NK-92 treated with Interleukin-12 subunit alpha and Interleukin-12 subunit beta, amount 100 ng/mL, for 24 hours (cell line): ENCODE measurements around the gene ZGPAT.

Experiments
- DNase-seq: peaks from one replicate; lab custom pipeline; 2025; lab: John Stamatoyannopoulos, UW

ZGPAT gene

GRCh38 chr20:63744574-63745423 lies 37.0 kb downstream of the ZGPAT start:
- no peak for DNase-seq

- DNase-seq, result no peak
Observed at GRCh38 chr20:63745424-63745805, 37.6 kb downstream of the ZGPAT start.

- no peak for DNase-seq
Observed at GRCh38 chr20:63745961-63746731, 38.3 kb downstream of the ZGPAT start.

- no peak for DNase-seq
Observed at GRCh38 chr20:63746751-63747315, 39.0 kb downstream of the ZGPAT start.

GRCh38 chr20:63747622-63748069 lies 39.8 kb downstream of the ZGPAT start:
- no peak for DNase-seq

GRCh38 chr20:63748070-63748933 lies 40.5 kb downstream of the ZGPAT start:
- no peak for DNase-seq

- no peak for DNase-seq
Observed at GRCh38 chr20:63748934-63749270, 41.1 kb downstream of the ZGPAT start.

- no peak for DNase-seq
Observed at GRCh38 chr20:63749597-63750508, 42.0 kb downstream of the ZGPAT start.

GRCh38 chr20:63750807-63751470 lies 43.1 kb downstream of the ZGPAT start:
- no peak for DNase-seq

- DNase-seq, result no peak
Observed at GRCh38 chr20:63751471-63752271, 43.8 kb downstream of the ZGPAT start.

- DNase-seq, result no peak
Observed at GRCh38 chr20:63752411-63753101, 44.7 kb downstream of the ZGPAT start.

GRCh38 chr20:63753381-63753780 lies 45.5 kb downstream of the ZGPAT start:
- no peak for DNase-seq

- DNase-seq, result no peak
Observed at GRCh38 chr20:63754008-63754407, 46.2 kb downstream of the ZGPAT start.

- DNase-seq, result no peak
Observed at GRCh38 chr20:63755933-63756647, 48.3 kb downstream of the ZGPAT start.

GRCh38 chr20:63756648-63756991 lies 48.8 kb downstream of the ZGPAT start:
- no peak for DNase-seq

GRCh38 chr20:63758152-63758551 lies 50.3 kb downstream of the ZGPAT start:
- no peak for DNase-seq

- DNase-seq, result no peak
Observed at GRCh38 chr20:63759377-63759901, 51.6 kb downstream of the ZGPAT start.
